Neuron (in vitro differentiated cells): ENCODE measurements around the gene PAGE1.
"Not testable (repeated sequence)": the region's sequence is repeated elsewhere in the genome, so short reads cannot be mapped to it uniquely, and the experiment has no call there.

ENCODE experiments used
- H2AFZ ChIP-seq: one replicate; pipeline ENCODE4 v1.6.1; 2013; ENCODE audit warnings: low read depth, mild to moderate bottlenecking, inconsistent platforms, low read length, moderate library complexity
- H3K27me3 ChIP-seq: one replicate; pipeline ENCODE4 v1.6.1; 2013; ENCODE audit warnings: low read length; ENCODE audit not compliant: insufficient read depth
- H3K36me3 ChIP-seq: one replicate; pipeline ENCODE4 v1.6.1; 2013; ENCODE audit warnings: low read length; ENCODE audit not compliant: insufficient read depth
- H3K4me1 ChIP-seq: one replicate; pipeline ENCODE4 v1.6.1; 2013; ENCODE audit warnings: low read length; ENCODE audit not compliant: insufficient read depth
- H3K4me3 ChIP-seq: 2 replicates; pipeline ENCODE4 v1.5.1; 2013; ENCODE audit warnings: mild to moderate bottlenecking, low read length, moderate library complexity
- H3K9me3 ChIP-seq: one replicate; pipeline ENCODE4 v1.6.1; 2013; ENCODE audit warnings: low read length

The PAGE1 gene, protein sequence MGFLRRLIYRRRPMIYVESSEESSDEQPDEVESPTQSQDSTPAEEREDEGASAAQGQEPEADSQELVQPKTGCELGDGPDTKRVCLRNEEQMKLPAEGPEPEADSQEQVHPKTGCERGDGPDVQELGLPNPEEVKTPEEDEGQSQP

DNA sequence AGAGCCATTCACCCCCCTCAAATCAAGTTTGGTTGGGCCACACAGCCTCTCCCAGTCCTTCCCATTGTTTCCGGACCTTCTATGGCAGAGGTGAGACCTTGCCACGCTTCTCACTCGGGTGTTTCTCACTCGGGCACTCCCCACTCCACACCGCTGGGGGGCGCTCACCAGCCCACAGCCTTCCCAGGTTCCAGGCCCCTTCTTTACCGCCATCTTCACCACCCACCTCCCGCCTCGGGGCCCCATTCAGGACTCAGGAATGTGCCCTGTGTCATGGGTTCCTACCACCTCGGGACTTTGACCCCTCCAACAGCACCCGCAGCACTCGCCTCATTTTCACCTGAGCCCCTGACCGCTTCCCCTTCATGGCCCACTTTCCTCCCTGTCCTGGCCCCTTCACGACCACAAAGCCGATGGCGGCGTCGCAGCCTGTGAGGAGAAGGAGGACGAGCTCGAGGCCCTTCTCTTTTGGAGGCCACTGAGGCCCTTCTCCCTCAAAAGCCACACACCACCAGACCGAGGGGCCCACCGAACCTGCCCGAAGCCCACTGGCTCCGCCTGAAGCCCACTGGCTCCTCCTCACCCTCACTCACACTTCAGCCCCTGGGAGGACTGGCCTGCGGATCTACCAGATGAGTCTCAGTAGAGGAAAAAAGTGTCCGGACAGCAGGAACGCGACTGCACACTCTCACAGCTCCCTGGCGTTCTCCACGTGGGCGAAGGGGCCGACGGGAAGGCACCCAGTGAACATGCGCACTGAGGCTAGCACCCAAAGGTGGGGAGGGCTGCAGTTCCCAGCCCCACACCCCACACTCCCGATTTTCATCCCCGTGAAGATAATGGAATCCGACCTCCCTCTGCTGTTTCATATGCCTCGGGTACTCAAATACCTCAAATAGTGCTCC is at the start of gene PAGE1:
Gene PAGE1, minus strand, starts transcription at position 709 of the 905 bp plus-strand sequence. CDS start 1,214 bp downstream, outside the sequence.
- no peak within 1 kb of the TSS for H3K4me3 ChIP-seq
- H3K4me1 ChIP-seq: no peaks in the 10 kb centered on the region
- no peaks in the 10 kb centered on the region for H3K27me3 ChIP-seq
- H3K36me3 ChIP-seq: no peaks in the 10 kb centered on the region
- no peak within 1 kb of the TSS for H2AFZ ChIP-seq
- H3K9me3 ChIP-seq: no peaks in the 10 kb centered on the region

DNA sequence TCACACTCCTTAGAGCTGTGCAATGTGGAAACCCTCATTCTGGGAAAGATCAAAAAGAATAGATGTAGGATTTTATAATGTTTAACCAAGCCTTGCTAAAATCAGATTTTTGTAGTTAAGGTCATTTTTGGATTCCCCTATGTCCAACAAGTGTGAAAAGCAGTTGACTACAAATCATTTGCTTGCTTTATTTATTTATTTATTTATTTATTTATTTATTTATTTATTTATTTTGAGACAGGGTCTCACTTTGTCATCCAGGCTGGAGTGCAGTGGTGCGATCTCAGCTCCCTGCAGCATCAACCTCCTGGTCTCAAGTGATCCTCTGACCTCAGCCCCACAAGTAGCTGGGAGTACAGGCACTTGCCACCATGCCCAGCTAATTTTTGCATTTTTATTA is 45.7 kb upstream of the PAGE1 start:
- H3K36me3 ChIP-seq, H3K4me3 ChIP-seq, H3K27me3 ChIP-seq, H3K9me3 ChIP-seq, H3K4me1 ChIP-seq, H2AFZ ChIP-seq: not testable (repeated sequence)

DNA sequence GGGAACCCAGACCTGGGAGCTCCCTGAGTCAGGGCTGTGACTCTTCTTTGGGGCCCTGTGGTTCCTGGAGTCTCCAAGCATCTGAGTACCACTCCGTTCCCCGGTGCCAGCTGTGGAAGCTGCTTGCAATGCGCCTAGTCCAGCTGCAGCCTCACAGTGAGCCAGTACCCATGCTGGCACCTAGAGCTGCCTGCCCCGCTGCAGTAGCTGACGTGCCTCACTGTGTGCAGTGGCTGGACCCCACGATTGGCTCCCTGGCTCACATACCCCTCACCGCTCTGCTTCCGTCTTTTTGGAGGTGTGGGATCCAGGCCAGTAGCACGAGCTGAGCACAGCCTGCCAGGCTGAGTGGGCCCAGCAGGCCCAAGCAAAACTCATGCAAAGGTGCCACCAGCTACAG is 32.1 kb upstream of the PAGE1 start:
- Histone ChIP-seq H3K9me3 (no peaks in the 10 kb centered on the region), H2AFZ (no peak overlapping the region), H3K36me3 (no peaks in the 10 kb centered on the region), H3K4me1 (no peaks in the 10 kb centered on the region), H3K4me3 (no peak overlapping the region), H3K27me3 (no peaks in the 10 kb centered on the region)

DNA sequence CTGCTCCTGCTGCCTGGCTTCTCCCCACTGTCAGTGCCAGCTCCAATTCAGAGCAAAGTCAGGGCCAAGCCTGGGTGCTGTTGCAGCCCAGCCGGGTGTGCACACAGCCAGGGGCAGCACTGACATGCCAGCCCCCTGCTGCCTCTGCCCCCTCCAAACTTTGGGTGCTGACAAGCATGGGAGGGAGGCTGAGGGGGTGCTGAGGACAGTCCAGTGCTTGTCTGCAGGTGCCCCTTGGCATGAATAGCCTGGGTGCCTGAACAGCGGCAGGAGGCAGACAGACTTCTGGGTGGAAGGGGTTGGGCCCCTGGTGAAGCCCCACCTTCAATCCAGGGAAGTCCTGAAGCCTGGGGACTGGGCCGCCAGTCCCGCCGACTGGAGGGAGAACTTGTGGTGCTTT is 31.2 kb upstream of the PAGE1 start:
- H3K4me1 ChIP-seq: no peaks in the 10 kb centered on the region
- H3K9me3 ChIP-seq: no peaks in the 10 kb centered on the region
- H3K27me3 ChIP-seq: no peaks in the 10 kb centered on the region
- no peak overlapping the region for H3K4me3 ChIP-seq
- no peaks in the 10 kb centered on the region for H3K36me3 ChIP-seq
- no peak overlapping the region for H2AFZ ChIP-seq

- Histone ChIP-seq H3K27me3 (no peaks in the 10 kb centered on the region), H3K36me3 (no peaks in the 10 kb centered on the region), H3K4me1 (no peaks in the 10 kb centered on the region), H2AFZ (no peak overlapping the region), H3K4me3 (no peak overlapping the region), H3K9me3 (no peaks in the 10 kb centered on the region)
Measured at GRCh38 chrX:49725923-49726904, 30.4 kb upstream of the PAGE1 start.

DNA sequence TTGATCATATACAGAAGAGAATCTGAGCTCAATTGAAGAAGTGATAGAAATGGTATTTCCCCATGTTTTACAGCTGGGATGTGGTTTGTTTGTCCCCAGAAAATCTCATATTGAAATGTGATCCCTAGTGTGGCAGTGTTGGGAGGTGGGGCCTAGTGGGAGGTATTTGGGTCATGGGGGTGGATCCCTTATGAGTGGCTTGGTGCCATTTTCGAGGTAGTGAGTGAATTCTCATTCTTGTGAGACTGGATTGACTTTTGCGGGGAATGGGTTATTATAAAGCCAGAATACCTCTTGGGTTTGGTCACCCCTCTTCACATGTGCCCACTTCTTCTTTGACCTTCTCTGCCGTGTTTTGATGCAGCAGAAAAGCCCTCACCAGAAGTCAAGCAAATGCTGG is 29.6 kb upstream of the PAGE1 start:
- Histone ChIP-seq H2AFZ (no peak overlapping the region), H3K36me3 (no peaks in the 10 kb centered on the region), H3K4me1 (no peaks in the 10 kb centered on the region), H3K4me3 (no peak overlapping the region), H3K27me3 (no peaks in the 10 kb centered on the region), H3K9me3 (no peaks in the 10 kb centered on the region)

DNA sequence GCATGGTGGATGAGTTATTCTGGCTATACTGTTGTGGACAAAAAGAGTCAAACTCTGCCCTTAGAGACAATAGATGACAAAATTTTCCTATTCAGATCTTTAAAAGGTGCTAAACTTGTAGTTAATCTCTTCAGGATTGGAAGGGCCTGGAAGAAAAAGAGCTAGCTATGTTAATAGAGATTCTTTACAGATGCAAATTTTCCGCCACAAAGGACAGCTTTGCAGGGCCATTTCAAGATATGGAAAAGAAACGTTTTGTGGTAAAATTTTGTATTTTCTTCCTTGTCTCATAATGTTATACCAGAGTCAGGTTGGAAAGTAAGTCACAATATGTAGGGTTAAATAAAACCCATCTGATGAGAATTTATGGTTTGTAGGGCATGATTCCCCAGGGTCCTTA is 24.3 kb upstream of the PAGE1 start:
- not testable (repeated sequence) for H3K4me3 ChIP-seq, H3K36me3 ChIP-seq, H3K9me3 ChIP-seq, H3K27me3 ChIP-seq, H3K4me1 ChIP-seq, H2AFZ ChIP-seq

DNA sequence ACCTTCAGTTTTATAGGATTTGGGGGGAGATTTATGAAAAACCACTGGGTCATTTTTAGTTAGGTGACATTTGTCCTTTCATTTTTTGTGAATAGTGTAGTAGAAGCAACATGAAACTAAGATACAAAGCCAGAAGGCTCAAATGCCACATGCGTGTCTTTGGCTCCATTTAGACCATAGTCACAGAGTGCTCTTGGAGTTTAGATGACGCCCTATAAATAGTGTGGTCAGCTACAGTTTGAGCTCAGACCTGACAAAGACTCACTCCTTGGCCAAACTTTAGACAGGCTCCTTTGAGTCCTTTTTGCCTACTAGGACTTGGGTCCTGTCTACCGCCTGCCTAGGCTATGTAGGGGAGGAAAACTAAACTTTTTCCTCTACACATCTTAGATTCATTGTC is 16.8 kb upstream of the PAGE1 start:
- Histone ChIP-seq H3K9me3 (no peaks in the 10 kb centered on the region), H3K4me3 (no peak overlapping the region), H3K27me3 (no peaks in the 10 kb centered on the region), H3K36me3 (no peaks in the 10 kb centered on the region), H2AFZ (no peak overlapping the region), H3K4me1 (no peaks in the 10 kb centered on the region)

GRCh38 chrX:49710744-49711319 is 15.0 kb upstream of the PAGE1 start:
- no peaks in the 10 kb centered on the region for H3K36me3 ChIP-seq
- no peaks in the 10 kb centered on the region for H3K27me3 ChIP-seq
- H2AFZ ChIP-seq: no peak overlapping the region
- H3K4me3 ChIP-seq: no peak overlapping the region
- no peaks in the 10 kb centered on the region for H3K9me3 ChIP-seq
- no peaks in the 10 kb centered on the region for H3K4me1 ChIP-seq

DNA sequence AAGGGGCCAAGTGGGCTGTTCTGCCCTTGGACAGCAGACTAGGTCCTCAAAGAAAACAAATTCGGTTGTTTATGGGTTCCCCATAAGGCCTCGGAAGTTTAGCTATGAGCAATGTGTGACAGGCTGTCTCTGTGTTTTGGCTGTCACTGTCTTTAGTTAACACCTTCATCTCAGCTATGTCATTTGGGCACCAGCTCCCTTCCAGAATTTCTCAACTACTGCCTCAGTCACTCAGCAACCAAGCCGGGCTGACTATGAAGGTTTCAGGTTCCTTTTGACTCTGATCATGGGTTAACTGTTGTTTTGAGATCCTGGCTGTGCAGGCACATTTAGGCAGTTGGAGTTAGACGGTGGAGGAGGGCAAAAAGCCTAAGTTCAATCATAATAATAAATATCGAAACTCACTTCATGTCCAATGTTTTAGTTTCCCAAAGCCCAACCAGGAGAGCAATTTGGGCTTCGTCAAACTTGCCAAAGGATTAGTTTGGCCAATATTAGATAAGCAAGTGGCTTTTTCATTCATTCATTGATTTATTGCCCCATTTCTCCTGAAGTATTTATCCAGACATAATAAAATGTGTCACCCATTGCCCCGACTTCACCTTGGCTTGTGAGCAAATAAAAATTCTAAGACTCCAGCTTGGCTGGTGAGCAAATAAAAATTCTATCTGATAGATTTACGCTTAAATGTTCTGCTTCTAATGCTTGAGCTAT is 9.1 kb upstream of the PAGE1 start:
- H3K9me3 ChIP-seq: no peaks in the 10 kb centered on the region
- H2AFZ ChIP-seq: no peak overlapping the region
- H3K36me3 ChIP-seq: no peaks in the 10 kb centered on the region
- no peak overlapping the region for H3K4me3 ChIP-seq
- no peaks in the 10 kb centered on the region for H3K4me1 ChIP-seq
- peaks cover 10% of the 10 kb centered on the region for H3K27me3 ChIP-seq

GRCh38 chrX:49701933-49702332 is 6.1 kb upstream of the PAGE1 start:
- Histone ChIP-seq H3K9me3 (no peaks in the 10 kb centered on the region), H3K4me1 (no peaks in the 10 kb centered on the region), H3K27me3 (peaks cover 10% of the 10 kb centered on the region), H3K4me3 (no peak overlapping the region), H3K36me3 (no peaks in the 10 kb centered on the region), H2AFZ (no peak overlapping the region)

DNA sequence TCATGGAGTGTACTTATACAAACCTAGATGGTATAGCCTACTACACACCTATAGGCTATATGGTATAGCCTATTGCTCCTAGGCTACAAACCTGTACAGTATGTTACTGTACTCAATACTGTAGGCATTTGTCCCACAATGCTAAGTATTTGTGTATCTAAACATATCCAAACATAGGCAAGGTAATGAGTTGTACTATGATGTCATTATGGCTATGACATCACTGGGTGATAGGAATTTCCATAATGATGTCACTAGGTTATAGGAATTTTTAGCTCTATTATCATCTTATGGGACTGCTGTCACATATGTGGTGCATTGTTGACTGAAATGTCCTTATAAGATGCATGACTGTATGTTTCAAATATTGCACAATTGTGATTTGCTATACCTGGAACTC is 5.5 kb upstream of the PAGE1 start:
- peaks cover 10% of the 10 kb centered on the region for H3K27me3 ChIP-seq
- H3K36me3 ChIP-seq: no peaks in the 10 kb centered on the region
- no peaks in the 10 kb centered on the region for H3K9me3 ChIP-seq
- no peak overlapping the region for H2AFZ ChIP-seq
- H3K4me1 ChIP-seq: no peaks in the 10 kb centered on the region
- H3K4me3 ChIP-seq: no peak overlapping the region
